Esophagus muscularis mucosa (tissue), 3 donors: Measurements from ENCODE around the gene CLCF1.

Source experiments
- CTCF ChIP-seq, 3 experiments: fragments of 200-600 bp in 2 of 3; fragments of 450-650 bp in 1 of 3; sonication (generic) in 2 of 3; IDR thresholded peaks; one replicate each; pipeline ENCODE4 v1.5.1; 2017 to 2019; ENCODE audit warnings: antibody characterized with exemption in 3 of 3, mild to moderate bottlenecking in 2 of 3, moderate library complexity in 1 of 3
- POLR2A ChIP-seq: fragments of 450-650 bp; IDR thresholded peaks from one replicate; pipeline ENCODE4 v1.6.1; 2017; ENCODE audit warnings: antibody characterized with exemption, moderate library complexity, mild to moderate bottlenecking, low read depth

- TF ChIP-seq CTCF (IDR thresholded peaks at IDR 0.05) (no peak), POLR2A (no peak)
Measured at GRCh38 chr11:67416416-67417335, 43.3 kb upstream of the CLCF1 start.
